SK-N-SH (cell line): ENCODE data around the gene APOC3. TPM values are rescaled to one million over a fixed set of nuclear protein-coding genes. Genes with fewer than 3 reads are reported as not detected.

ENCODE experiments used
- EP300 ChIP-seq, 2 experiments: IDR thresholded peaks; 2 replicates each; pipeline versions ENCODE4 v1.4.0 to v1.6.1; 2012; ENCODE audit warnings: borderline replicate concordance in 1 of 2, low read depth in 1 of 2, low read length in 1 of 2
- GABPA ChIP-seq: IDR thresholded peaks from 2 replicates; pipeline ENCODE4 v1.4.0; 2012; ENCODE audit warnings: low read depth, mild to moderate bottlenecking
- NRF1 ChIP-seq: IDR thresholded peaks from 2 replicates; pipeline ENCODE4 v1.6.1; 2012; ENCODE audit warnings: low read depth, mild to moderate bottlenecking, low read length
- RAD21 ChIP-seq: IDR thresholded peaks from 2 replicates; pipeline ENCODE4 v1.6.1; 2012; ENCODE audit warnings: mild to moderate bottlenecking, low read length
- RFX5 ChIP-seq: IDR thresholded peaks from 2 replicates; pipeline ENCODE4 v1.6.1; 2012; ENCODE audit warnings: mild to moderate bottlenecking, improper control_type of control experiment, low read length
- SIN3A ChIP-seq: IDR thresholded peaks from 2 replicates; pipeline ENCODE4 v1.6.1; 2012; ENCODE audit warnings: low read depth, mild to moderate bottlenecking, low read length, moderate library complexity, borderline replicate concordance
- TCF12 ChIP-seq: IDR thresholded peaks from 2 replicates; pipeline ENCODE4 v1.4.0; 2012
- USF2 ChIP-seq: fragments of 150-350 bp; IDR thresholded peaks from 2 replicates; pipeline ENCODE4 v1.6.1; 2017; ENCODE audit warnings: antibody characterized with exemption, low read length, low read depth, borderline replicate concordance
- YY1 ChIP-seq: IDR thresholded peaks from 2 replicates; pipeline ENCODE4 v1.4.0; 2012; ENCODE audit warnings: low read depth, mild to moderate bottlenecking
- polyA plus RNA-seq, 3 experiments: library from polyadenylated mRNA; depleted of rRNA; stranded (reverse); fragments of >200 nt; gene quantifications; 2 replicates each; pipeline ENCODE4 v1.2.3, GENCODE V29; 2012

APOC3 gene
- polyA plus RNA-seq, 1 of the 3 experiments (the other 2 are of a cell fraction): not detected

- TF ChIP-seq RFX5: no peak
- no peak; a peak in 1 of 4 replicates for TF ChIP-seq EP300 (IDR thresholded peaks at IDR 0.05; ENCODE audit: borderline replicate concordance in 1 of 2, low read depth in 1 of 2, low read length in 1 of 2)
- no peak for TF ChIP-seq USF2
- TF ChIP-seq GABPA: no peak
- no peak for TF ChIP-seq NRF1
- no peak for TF ChIP-seq YY1
- TF ChIP-seq TCF12: peak; percentile 98
- no peak for TF ChIP-seq RAD21
- TF ChIP-seq SIN3A: no peak
Observed at GRCh38 chr11:116882386-116882785, 52.7 kb downstream of the APOC3 start (continued).

Other genes starting within 250 kb of the APOC3 start
- gene BUD13, start 56.9 kb upstream of the APOC3 start, polyA plus RNA-seq (2012; rRNA removed): 15.5 and 15.9 TPM in 2 replicates
- 52.4 and 69.2 TPM in 2 replicates for gene ZPR1, start 41.9 kb upstream of the APOC3 start, polyA plus RNA-seq (2012; rRNA removed)
- gene APOA5, start 38.0 kb upstream of the APOC3 start, polyA plus RNA-seq (2012; rRNA removed): not detected in 2 replicates
- not detected in 2 replicates for gene APOA4, start 6.6 kb upstream of the APOC3 start, polyA plus RNA-seq (2012; rRNA removed)
- 0.20 TPM in 1 of 2 replicates, not detected in the other for gene APOA1, start 7.7 kb downstream of the APOC3 start, polyA plus RNA-seq (2012; rRNA removed)